K562 (cell line): ENCODE data around the gene MEFV. TPM values are rescaled to one million over a fixed set of nuclear protein-coding genes. Genes with fewer than 3 reads are reported as not detected.

Experiments
- ATAC-seq: fragments of 200-7000 bp; cut with Tn5 transposase; 3 replicates; pipeline ENCODE4 v1.9.1; 2020; ENCODE audit warnings: moderate library complexity
- BruUV-seq: library from RNA; stranded (reverse); fragments of 400-500 nt; replicated peaks from 2 replicates; lab custom pipeline; 2021; lab: Mats Ljungman, UMichigan
- CTCF ChIA-PET: fragments of 300-600 bp; formaldehyde crosslinking; extraction: SDS; loops from one replicate; lab custom pipeline; 2021; ENCODE audit warnings: low intra/inter-chr PET ratio; lab: Yijun Ruan, JAX
- POLR2A ChIA-PET: fragments of 300-600, 350-650 bp; sonication (Branson Sonifier 250); formaldehyde crosslinking; extraction: SDS; loops from one replicate; lab custom pipeline; 2021; ENCODE audit warnings: antibody characterized with exemption, inconsistent platforms; lab: Yijun Ruan, JAX
- DNase-seq, 4 experiments: peaks; one replicate each; pipeline versions ENCODE4 v3.0.0 to v3.0.0-alpha.2; 2011 to 2018; ENCODE audit warnings: low spot score in 3 of 4, mixed read lengths in 3 of 4; ENCODE audit errors: extremely low read depth in 1 of 4
- FAIRE-seq: peaks from 2 replicates; lab custom pipeline; 2011; peaks lifted over from hg19 to GRCh38; lab: Jason Lieb, UNC
- H2AFZ ChIP-seq: 2 replicates; pipeline ENCODE4 v1.6.0; 2011; ENCODE audit warnings: low read depth, low read length, control low read depth, inconsistent platforms
- H3K27ac ChIP-seq: fragments of 200-600 bp; 3 replicates; pipeline ENCODE4 v1.8.0; 2011; ENCODE audit warnings: low read depth, mild to moderate bottlenecking, control low read depth, inconsistent platforms, low read length, moderate library complexity, mixed read lengths; ENCODE audit errors: extremely low read depth
- H3K27me3 ChIP-seq, 2 experiments: fragments of 300-600 bp in 1 of 2; 2 replicates in 1 of 2; 3 replicates in 1 of 2; pipeline versions ENCODE4 v1.6.0 to v1.8.0; 2011; ENCODE audit warnings: inconsistent platforms in 2 of 2, low read length in 2 of 2, mild to moderate bottlenecking in 1 of 2, mixed read lengths in 1 of 2, moderate library complexity in 1 of 2; ENCODE audit not compliant: control insufficient read depth in 2 of 2, insufficient read depth in 2 of 2
- H3K36me3 ChIP-seq: fragments of 300-600 bp; 3 replicates; pipeline ENCODE4 v1.8.0; 2011; ENCODE audit warnings: mild to moderate bottlenecking, low read length, inconsistent platforms; ENCODE audit not compliant: control insufficient read depth, insufficient read depth
- H3K4me1 ChIP-seq, 2 experiments: fragments of 200-600 bp in 1 of 2; replicated peaks in 1 of 2; 2 replicates in 1 of 2; 3 replicates in 1 of 2; pipeline versions ENCODE4 v1.5.1 to v1.8.0; 2011; ENCODE audit warnings: inconsistent platforms in 2 of 2, low read length in 2 of 2, mild to moderate bottlenecking in 1 of 2, mixed read lengths in 1 of 2, moderate library complexity in 1 of 2; ENCODE audit not compliant: control insufficient read depth in 2 of 2, insufficient read depth in 2 of 2
- H3K4me2 ChIP-seq: 2 replicates; pipeline ENCODE4 v1.6.1; 2011; ENCODE audit warnings: low read length, control low read depth, inconsistent platforms, mixed read lengths; ENCODE audit not compliant: insufficient read depth
- H3K4me3 ChIP-seq: fragments of 200-600 bp; sonication (generic), shearing (Covaris generic); 2 replicates; pipeline ENCODE4 v1.5.1; 2016; ENCODE audit warnings: control low read depth, inconsistent platforms
- H3K79me2 ChIP-seq: fragments of 200-600 bp; 3 replicates; pipeline ENCODE4 v1.8.0; 2011; ENCODE audit warnings: low read length, inconsistent platforms; ENCODE audit not compliant: control insufficient read depth, insufficient read depth
- H3K9ac ChIP-seq, 2 experiments: 2 replicates each; pipeline versions ENCODE4 v1.6.0 to v1.6.1; 2011; ENCODE audit warnings: low read depth in 2 of 2, low read length in 2 of 2, control low read depth in 1 of 2, inconsistent platforms in 1 of 2, mild to moderate bottlenecking in 1 of 2, mixed read lengths in 1 of 2; ENCODE audit not compliant: insufficient read depth in 1 of 2
- H3K9me1 ChIP-seq: one replicate; pipeline ENCODE4 v1.6.0; 2011; ENCODE audit warnings: inconsistent platforms, mild to moderate bottlenecking, low read length, moderate library complexity; ENCODE audit not compliant: control insufficient read depth, insufficient read depth
- H3K9me3 ChIP-seq: replicated peaks from 2 replicates; pipeline ENCODE4 v1.5.1; 2011; ENCODE audit warnings: low read depth, low read length, inconsistent platforms; ENCODE audit not compliant: control insufficient read depth, insufficient read depth
- H4K20me1 ChIP-seq: replicated peaks from 2 replicates; pipeline ENCODE4 v1.6.1; 2011; ENCODE audit warnings: low read length, inconsistent platforms, mixed read lengths; ENCODE audit not compliant: control insufficient read depth, insufficient read depth
- CHCHD3 ChIP-seq: fragments of 250-450 bp; sonication (Bioruptor Pico); IDR thresholded peaks from 2 replicates; pipeline ENCODE4 v2.1.2; 2022; ENCODE audit warnings: mild to moderate bottlenecking
- ESRRB ChIP-seq: fragments of 250-450 bp; sonication (Bioruptor Pico); IDR thresholded peaks from 2 replicates; pipeline ENCODE4 v1.5.0; 2020; ENCODE audit warnings: mild to moderate bottlenecking, moderate library complexity, borderline replicate concordance
- MGA ChIP-seq: fragments of 450-650 bp; IDR thresholded peaks from 2 replicates; pipeline ENCODE4 v1.6.1; 2016; ENCODE audit warnings: mild to moderate bottlenecking, moderate library complexity
- NFE2L1 ChIP-seq: fragments of 450-650 bp; IDR thresholded peaks from 2 replicates; pipeline ENCODE4 v1.6.1; 2016; ENCODE audit warnings: missing genetic modification characterization, low read depth, mild to moderate bottlenecking, missing compliant biosample characterization, moderate library complexity, borderline replicate concordance
- NFIX ChIP-seq: fragments of 250-450 bp; sonication (Bioruptor Pico); IDR thresholded peaks from 2 replicates; pipeline ENCODE4 v1.4.0; 2020; ENCODE audit warnings: low read depth, mild to moderate bottlenecking, moderate library complexity
- POLR2G ChIP-seq: fragments of 200-400 bp; formaldehyde crosslinking; IDR thresholded peaks from 2 replicates; pipeline ENCODE4 v1.6.1; 2017; ENCODE audit warnings: low read depth, mild to moderate bottlenecking, antibody characterized with exemption, low read length, moderate library complexity
- SMARCB1 ChIP-seq: IDR thresholded peaks from 2 replicates; pipeline ENCODE4 v1.6.1; 2011; ENCODE audit warnings: improper control_type of control experiment, low read depth; ENCODE audit not compliant: insufficient read length
- TFE3 ChIP-seq: fragments of 450-650 bp; formaldehyde crosslinking; IDR thresholded peaks from 2 replicates; pipeline ENCODE4 v1.4.0; 2020; ENCODE audit warnings: mild to moderate bottlenecking, mixed read lengths
- U2AF1 ChIP-seq: fragments of 200-400 bp; formaldehyde crosslinking; optimal IDR thresholded peaks from 2 replicates; pipeline ENCODE3; 2017; ENCODE audit warnings: mild to moderate bottlenecking, low read depth, low read length, moderate library complexity
- ZFX ChIP-seq: sonication (generic); formaldehyde crosslinking; IDR thresholded peaks from 2 replicates; pipeline ENCODE4 v1.8.0; 2022; ENCODE audit warnings: mild to moderate bottlenecking, missing genetic modification reagents, moderate library complexity
- WGBS: fragments of 100-300 bp; shearing (Covaris generic); methylation state at CpG from one replicate; pipeline ENCODE4 v1.1.6; 2016; ENCODE audit warnings: low coverage, mixed read lengths; ENCODE audit not compliant: insufficient coverage; ENCODE audit errors: missing lambda C conversion rate; 5-methylcytosine and 5-hydroxymethylcytosine counted together
- in situ Hi-C: fragments of 300-500 bp; cut with MboI; formaldehyde crosslinking; loops from 4 replicates; pipeline ENCODE4 v1.15.0; 2018; ENCODE audit warnings: inconsistent platforms, mixed read lengths
- intact Hi-C: fragments of 100-400 bp; cut with micrococcal nuclease; formaldehyde crosslinking; loops from 2 replicates; pipeline ENCODE4 v1.14.2; 2022
- polyA plus RNA-seq, 8 experiments: library from polyadenylated mRNA; depleted of rRNA in 4 of 8; stranded (reverse) in 5 of 8; unstranded in 3 of 8; fragments of >200 nt; fragmentation: Nextera tagmentation in 2 of 8; fragmentation: Illumina TruSeq in 1 of 8; extraction: Ambion mirVana in 2 of 8; extraction: Trizol in 1 of 8; gene quantifications; 2 replicates each; pipeline versions ENCODE4 v1.2.1 to v1.2.3, GENCODE V29; 2011 to 2014; ENCODE audit warnings: inconsistent platforms in 1 of 8, missing spikeins in 1 of 8
- total RNA-seq, 7 experiments: library from RNA; depleted of rRNA in 6 of 7; stranded (reverse); fragments of >200 nt in 6 of 7; fragmentation: Illumina TruSeq in 2 of 7; extraction: Trizol in 2 of 7; gene quantifications; 2 replicates each; pipeline versions ENCODE4 v1.2.1 to v1.2.3, GENCODE V29; 2011 to 2021; ENCODE audit warnings: low replicate concordance in 1 of 7

MEFV gene
- total and polyA plus RNA-seq, 9 of the 15 experiments (the other 6 are each of a cell fraction or from before 2014, with no cell fraction given) = 0.14 TPM; not detected in 8

- DNase-seq (no peak), FAIRE-seq (no peak), ATAC-seq (no peak)
- Histone ChIP-seq H3K79me2 (no peaks in the 10 kb centered on the region), H3K4me2 (no peak overlapping the region), H2AFZ (no peak overlapping the region), H3K9me1 (no peaks in the 10 kb centered on the region), H3K27me3 (peaks cover 14 to 33% of the 10 kb centered on the region in 2 experiments), H3K4me3 (no peak overlapping the region), H3K9me3 (0 out of 2 replicates have a peak, but pooled peaks cover 2% of the 10 kb centered on the region), H3K36me3 (no peaks in the 10 kb centered on the region), H3K4me1 (no peaks in the 10 kb centered on the region; a peak in 1 of 5 replicates), H4K20me1 (no peaks in the 10 kb centered on the region), H3K27ac (no peak overlapping the region), H3K9ac (no peak overlapping the region)
- BruUV-seq = no TSS peak
- ChIA-PET CTCF (no interaction called here), POLR2A (no interaction called here)
- in situ Hi-C loops = no loop called here
- intact Hi-C loops = no loop called here
- 0% methylated on average over 3 of the region's 3 CpGs for WGBS
- TF ChIP-seq U2AF1 = no peak
- TF ChIP-seq MGA = no peak
- no peak for TF ChIP-seq NFIX
- no peak for TF ChIP-seq NFE2L1 (tag)
- TF ChIP-seq ZFX (CRISPR knock-in tag) = no peak
- no peak for TF ChIP-seq SMARCB1
- TF ChIP-seq POLR2G = no peak
- no peak for TF ChIP-seq TFE3
- no peak for TF ChIP-seq CHCHD3
- no peak for TF ChIP-seq ESRRB (CRISPR knock-in tag)
Measured at GRCh38 chr16:3216263-3216640, 40.2 kb downstream of the MEFV start.
